ENCODE measurements around the gene NUDT3. TPM values are rescaled to one million over a fixed set of nuclear protein-coding genes. Genes with fewer than 3 reads are reported as not detected.
"Not testable (repeated sequence)": the region's sequence is repeated elsewhere in the genome, so short reads cannot be mapped to it uniquely, and the experiment has no call there.

Gene NUDT3
- total RNA-seq, 1 donor from 2014 or later, result 49.6 TPM

- DNase-seq; ATAC-seq (ENCODE audit: poor library complexity); intact Hi-C loops (cut with DNase I): not testable (repeated sequence)
Measured at GRCh38 chr6:34353530-34353929, 38.9 kb downstream of the NUDT3 start.

GRCh38 chr6:34352305-34352937, 40.0 kb downstream of the NUDT3 start:
- ATAC-seq (ENCODE audit: poor library complexity), result no peak
- no peak for DNase-seq
- intact Hi-C loops (cut with DNase I), result no loop called here

DNA sequence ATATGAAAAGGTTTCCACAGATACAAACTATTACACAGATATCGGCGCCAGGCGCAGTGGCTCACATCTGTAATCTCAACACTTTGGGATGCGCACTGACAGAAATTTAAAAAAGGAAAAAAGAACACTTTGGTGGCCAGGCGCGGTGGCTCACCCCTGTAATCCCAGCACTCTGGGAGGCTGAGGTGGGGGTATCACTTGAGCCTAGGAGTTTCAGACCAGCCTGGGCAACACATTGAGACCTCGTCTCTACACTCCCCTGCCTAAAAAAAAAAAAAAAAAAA, 41.6 kb downstream of the NUDT3 start:
- no peak for ATAC-seq (ENCODE audit: poor library complexity)
- no peak for DNase-seq
- intact Hi-C loops (cut with DNase I), result no loop called here

GRCh38 chr6:34350137-34350933, 42.1 kb downstream of the NUDT3 start:
- ATAC-seq (ENCODE audit: poor library complexity) (peak; percentile 38), DNase-seq (no peak)
- intact Hi-C loops (cut with DNase I), result no loop called here

DNA sequence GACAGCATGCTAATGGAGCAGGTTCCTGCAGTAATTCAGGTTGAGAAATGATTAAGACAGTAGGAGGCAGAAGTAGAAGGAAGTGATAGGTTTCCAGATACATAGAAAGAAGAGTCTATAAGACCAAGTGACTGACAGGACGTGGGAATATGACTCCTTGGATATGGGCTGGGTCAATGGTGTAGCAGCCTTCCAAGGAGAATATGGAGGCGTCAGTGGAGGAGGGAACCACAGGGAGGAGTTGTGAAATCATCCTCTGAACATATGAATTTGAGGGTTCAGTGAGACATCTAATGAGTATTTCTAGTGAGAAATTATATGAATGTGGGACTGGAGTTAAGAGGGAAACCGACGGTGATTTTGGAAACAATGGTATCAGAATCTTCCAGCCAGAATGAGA, 43.3 kb downstream of the NUDT3 start:
- ATAC-seq (ENCODE audit: poor library complexity) (no peak), DNase-seq (no peak)
- intact Hi-C loops (cut with DNase I), result no loop called here

DNA sequence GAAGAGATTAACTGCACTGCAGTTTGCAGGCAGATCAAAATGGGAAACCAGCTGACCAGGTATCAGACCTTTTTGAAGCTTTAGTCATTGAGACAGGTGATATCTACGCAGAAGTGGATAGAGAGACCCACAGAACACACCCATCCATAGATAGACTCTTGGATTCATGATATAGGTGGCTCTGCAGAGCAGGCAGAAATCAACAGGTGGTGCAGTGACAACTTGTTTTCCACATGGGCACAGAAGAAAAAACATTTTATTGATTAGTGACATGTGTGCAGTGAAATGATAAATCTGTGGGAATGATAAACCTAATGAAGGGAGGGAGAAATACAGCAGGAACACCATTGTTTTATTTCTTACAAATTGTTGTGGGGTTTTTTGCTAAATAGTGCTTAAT, 45.2 kb downstream of the NUDT3 start:
- DNase-seq (no peak), ATAC-seq (ENCODE audit: poor library complexity) (no peak)
- intact Hi-C loops (cut with DNase I), result no loop called here

GRCh38 chr6:34346175-34347119, 46.0 kb downstream of the NUDT3 start:
- DNase-seq (no peak), ATAC-seq (ENCODE audit: poor library complexity) (no peak)
- intact Hi-C loops (cut with DNase I), result no loop called here

DNA sequence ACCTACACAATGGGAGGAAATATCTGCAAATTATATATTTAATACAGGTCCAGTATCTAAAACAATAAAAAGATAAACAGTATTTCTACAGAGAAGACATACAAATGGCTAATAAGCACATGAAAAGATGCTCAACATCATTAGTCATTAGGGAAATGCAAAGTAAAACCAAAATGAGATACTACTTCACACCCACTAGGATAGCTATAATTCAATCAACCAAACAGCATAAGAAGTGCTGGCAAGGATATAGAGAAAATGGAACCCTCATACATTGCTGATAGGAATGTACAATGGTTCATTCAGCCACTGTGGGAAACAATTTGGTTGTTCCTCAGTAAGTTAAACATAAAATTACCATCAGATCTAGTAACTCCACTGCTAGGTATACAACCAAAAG, 48.7 kb downstream of the NUDT3 start:
- ATAC-seq (ENCODE audit: poor library complexity) (no peak), DNase-seq (no peak)
- intact Hi-C loops (cut with DNase I), result no loop called here

DNA sequence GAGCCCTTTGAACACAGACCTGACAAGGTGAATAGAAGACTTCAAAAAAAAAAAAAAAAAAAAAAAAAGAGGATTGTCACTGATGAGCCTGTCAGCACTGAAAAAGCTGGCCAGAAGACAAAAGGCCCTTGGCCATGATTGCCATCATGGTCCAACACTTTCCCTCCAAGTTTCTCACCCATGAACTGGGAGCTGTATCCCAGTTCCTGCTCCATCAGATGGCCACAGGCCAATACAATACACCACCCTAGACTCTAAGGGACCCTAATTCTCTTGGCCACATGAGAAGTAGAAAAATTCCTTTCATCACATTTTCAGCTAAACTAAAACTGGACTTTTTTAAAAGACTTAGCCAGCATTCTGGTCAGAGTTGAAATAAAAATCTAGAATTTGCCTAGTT, 50.2 kb downstream of the NUDT3 start:
- intact Hi-C loops (cut with DNase I), result no loop called here
- DNase-seq (no peak), ATAC-seq (ENCODE audit: poor library complexity) (no peak)

- intact Hi-C loops (cut with DNase I), result no loop called here
- ATAC-seq (ENCODE audit: poor library complexity) (peak; percentile 52), DNase-seq (no peak)
Measured at GRCh38 chr6:34341481-34341971, 50.9 kb downstream of the NUDT3 start.

DNA sequence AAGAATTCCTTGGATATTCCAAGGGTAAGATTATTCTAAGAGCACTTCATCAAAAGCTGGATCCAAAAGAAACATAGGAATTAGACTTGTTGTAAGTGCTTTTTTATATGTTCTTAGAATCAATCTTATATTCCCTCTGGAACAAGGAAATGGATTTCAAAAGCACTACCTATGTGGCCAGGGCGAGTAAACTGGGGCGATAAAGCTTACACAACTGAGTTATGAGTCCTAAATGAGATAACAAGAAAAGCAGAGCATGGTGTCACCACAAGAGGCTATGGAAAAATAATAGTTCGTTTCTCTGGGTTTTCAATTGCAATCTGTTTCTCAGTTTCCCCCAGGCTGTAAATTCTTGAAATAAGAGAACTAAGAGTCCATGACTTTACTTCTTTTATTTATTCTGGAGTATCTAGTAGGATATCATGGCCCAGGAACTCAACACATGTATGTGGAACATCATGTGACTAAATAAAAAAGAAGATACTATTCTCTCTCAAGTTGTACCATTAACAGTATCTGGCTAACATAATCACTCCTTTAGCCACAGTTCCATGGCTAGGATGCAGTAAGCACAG, 51.5 kb downstream of the NUDT3 start:
- DNase-seq (no peak), ATAC-seq (ENCODE audit: poor library complexity) (no peak)
- intact Hi-C loops (cut with DNase I), result no loop called here

DNA sequence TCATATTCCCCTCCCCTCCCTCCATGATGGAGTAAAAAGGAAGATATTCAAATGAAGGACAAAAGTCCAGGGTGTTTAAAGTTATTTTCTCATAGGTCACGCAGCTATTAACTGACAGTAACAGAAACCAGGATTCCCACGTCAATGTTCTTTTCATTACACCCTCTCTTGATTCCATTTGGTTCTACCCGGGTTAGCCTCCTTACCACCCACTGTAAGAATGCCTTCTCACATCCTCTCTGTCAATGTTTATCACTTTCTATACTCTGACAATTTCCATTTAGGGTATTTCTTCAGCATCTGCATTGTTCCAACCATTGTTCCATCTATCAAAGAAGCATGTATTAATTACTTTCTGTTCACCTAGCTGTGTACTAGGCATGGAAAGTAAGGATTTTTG, 52.1 kb downstream of the NUDT3 start:
- ATAC-seq (ENCODE audit: poor library complexity), result no peak
- no peak for DNase-seq
- intact Hi-C loops (cut with DNase I), result no loop called here

- intact Hi-C loops (cut with DNase I), result no loop called here
- DNase-seq, result no peak
- ATAC-seq (ENCODE audit: poor library complexity), result no peak
Measured at GRCh38 chr6:34339971-34340370, 52.5 kb downstream of the NUDT3 start.

DNA sequence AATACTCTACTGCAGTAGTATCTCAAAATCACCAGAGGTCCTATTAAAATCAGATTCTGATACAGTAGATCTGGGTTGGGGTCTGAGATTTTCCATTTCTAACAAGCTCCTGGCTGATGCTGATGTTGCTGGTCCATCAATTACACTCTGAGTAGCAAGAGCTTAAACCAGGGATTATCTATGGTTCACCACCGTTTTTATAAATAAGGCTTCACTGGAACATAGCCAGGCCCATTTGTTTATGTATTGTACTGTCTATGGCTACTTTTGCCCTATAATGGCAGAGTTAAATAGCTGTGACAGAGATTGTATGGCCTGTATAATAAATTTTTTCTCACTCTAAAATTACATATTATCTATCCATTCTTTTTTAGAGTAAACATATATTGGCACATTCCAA, 53.0 kb downstream of the NUDT3 start:
- intact Hi-C loops (cut with DNase I), result no loop called here
- DNase-seq (no peak), ATAC-seq (ENCODE audit: poor library complexity) (no peak)

DNA sequence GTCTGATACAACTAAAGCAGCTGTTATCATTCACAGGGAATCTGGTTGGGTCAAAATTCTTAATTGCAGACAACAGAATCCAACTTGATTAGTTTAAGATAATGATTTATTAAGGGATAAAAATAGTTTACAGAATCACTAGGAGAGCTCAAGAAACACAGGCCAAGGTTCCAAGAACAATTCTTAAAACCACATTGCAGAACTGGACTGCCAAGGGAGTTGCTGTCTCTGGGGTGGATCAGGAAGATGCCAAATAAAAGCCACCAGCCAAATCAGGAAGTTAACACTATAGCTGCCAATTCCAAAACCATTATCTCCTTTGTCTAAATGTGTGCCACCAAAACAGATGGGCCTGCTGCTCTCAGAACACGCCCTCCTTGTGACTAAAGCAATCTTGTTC, 53.7 kb downstream of the NUDT3 start:
- no peak for ATAC-seq (ENCODE audit: poor library complexity)
- intact Hi-C loops (cut with DNase I), result no loop called here
- DNase-seq, result no peak

- ATAC-seq (ENCODE audit: poor library complexity), result no peak
Measured at GRCh38 chr6:34338377-34338776, 54.1 kb downstream of the NUDT3 start.

DNA sequence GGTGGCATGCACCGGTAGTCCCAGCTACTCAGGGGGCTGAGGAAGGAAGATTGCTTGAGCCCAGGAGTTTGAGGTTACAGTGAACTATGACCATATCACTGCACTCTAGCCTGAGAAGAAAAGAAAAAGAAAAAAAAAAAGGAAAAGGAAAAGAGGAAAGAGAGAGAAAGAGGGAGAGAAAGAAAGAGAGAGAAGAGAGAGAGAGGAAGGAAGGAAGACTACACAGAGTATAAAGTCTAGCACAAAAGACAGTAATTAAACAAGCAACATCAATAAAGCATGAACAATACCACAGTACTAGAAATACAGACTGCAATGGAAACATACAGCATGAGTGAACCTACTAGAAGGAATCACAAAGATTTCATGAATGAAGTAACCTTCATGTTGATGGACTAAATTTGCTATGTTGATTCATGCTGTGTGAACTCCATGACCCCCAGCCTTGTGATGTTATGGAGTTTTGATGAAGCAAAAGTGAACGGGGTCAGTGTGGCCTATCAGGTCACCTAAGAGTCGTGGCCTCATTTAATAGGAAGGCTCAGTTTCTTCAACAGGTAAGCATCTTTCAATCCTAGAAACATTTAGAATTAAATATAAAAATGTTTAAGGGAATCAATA, 57.6 kb downstream of the NUDT3 start:
- no peak for ATAC-seq (ENCODE audit: poor library complexity)
- intact Hi-C loops (cut with DNase I), result no loop called here
- DNase-seq, result no peak

More at GRCh38 chr6:34338377-34338776, 54.1 kb downstream of the NUDT3 start:
- DNase-seq, result no peak
- intact Hi-C loops (cut with DNase I), result no loop called here

DNA sequence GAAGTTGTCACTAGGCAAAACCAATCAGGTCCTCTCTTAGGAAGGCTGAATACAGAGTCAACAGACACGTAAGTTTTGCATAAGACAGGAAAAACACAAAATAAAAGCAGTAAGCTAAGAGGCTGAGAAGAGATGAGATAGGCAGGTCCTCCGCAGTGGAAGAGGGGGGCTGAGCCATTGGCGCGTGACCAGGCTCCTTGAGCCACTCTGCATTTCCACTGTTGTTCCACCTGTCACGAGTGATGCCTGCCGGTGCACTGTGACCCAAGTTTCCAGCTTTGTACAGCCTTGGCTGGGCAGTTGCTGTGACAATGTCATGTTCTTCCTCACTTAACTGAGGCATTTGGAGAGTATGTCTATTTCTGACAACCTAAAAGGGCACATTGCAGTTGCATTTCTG, 58.6 kb downstream of the NUDT3 start:
- ATAC-seq (ENCODE audit: poor library complexity) (peak; percentile 91), DNase-seq (peak; percentile 77)
- intact Hi-C loops (cut with DNase I), result no loop called here
